CD4-positive, alpha-beta memory T cell (primary cell): Measurements from ENCODE around the gene CBX8. TPM values are rescaled to one million over a fixed set of nuclear protein-coding genes. Genes with fewer than 3 reads are reported as not detected.

Experiments used
- CTCF ChIA-PET: fragments of 350-600 bp; sonication (Branson Sonifier 250); formaldehyde crosslinking; loops from one replicate; lab custom pipeline; 2021; ENCODE audit warnings: inconsistent platforms; ENCODE audit not compliant: partially characterized antibody; lab: Charles Lee
- POLR2A ChIA-PET: fragments of 350-600 bp; sonication (Branson Sonifier 250); formaldehyde crosslinking; loops from one replicate; lab custom pipeline; 2021; ENCODE audit not compliant: partially characterized antibody; lab: Charles Lee
- DNase-seq, 5 donors: peaks; one replicate each; pipeline versions ENCODE4 v3.0.0 to v3.0.0-alpha.2; 2020 to 2022; ENCODE audit warnings: mixed read lengths in 1 of 5
- H3K27ac ChIP-seq: one replicate; pipeline ENCODE4 v1.7.0; 2013; ENCODE audit warnings: low read depth, low read length
- H3K27me3 ChIP-seq: 2 replicates; pipeline ENCODE4 v1.7.0; 2013; ENCODE audit warnings: mild to moderate bottlenecking, low read length, moderate library complexity; ENCODE audit not compliant: insufficient read depth
- H3K36me3 ChIP-seq: 2 replicates; pipeline ENCODE4 v1.7.0; 2013; ENCODE audit warnings: mild to moderate bottlenecking, low read length, moderate library complexity; ENCODE audit not compliant: insufficient read depth
- H3K4me1 ChIP-seq: 2 replicates; pipeline ENCODE4 v1.7.0; 2013; ENCODE audit warnings: mild to moderate bottlenecking, low read length, moderate library complexity; ENCODE audit not compliant: insufficient read depth
- H3K4me3 ChIP-seq, 2 donors: one replicate each; pipeline ENCODE4 v1.7.0; 2013; ENCODE audit warnings: low read length in 2 of 2, mild to moderate bottlenecking in 1 of 2
- H3K9me3 ChIP-seq, 2 donors: one replicate each; pipeline ENCODE4 v1.7.0; 2013; ENCODE audit warnings: low read length in 2 of 2, control low read depth in 1 of 2; ENCODE audit not compliant: control insufficient read depth in 1 of 2
- H3K27ac Mint-ChIP-seq, 7 donors: one replicate each; pipeline ENCODE4 v1.8.0; 2020 to 2021; ENCODE audit warnings: mixed read lengths in 7 of 7, mild to moderate bottlenecking in 6 of 7, inconsistent platforms in 3 of 7, moderate library complexity in 3 of 7
- H3K27me3 Mint-ChIP-seq, 2 donors: one replicate each; pipeline ENCODE4 v1.8.0; 2020 to 2021; ENCODE audit warnings: mixed read lengths in 2 of 2
- H3K36me3 Mint-ChIP-seq, 2 donors: one replicate each; pipeline ENCODE4 v1.8.0; 2020 to 2021; ENCODE audit warnings: mixed read lengths in 2 of 2, inconsistent platforms in 1 of 2, mild to moderate bottlenecking in 1 of 2
- H3K4me1 Mint-ChIP-seq, 4 donors: one replicate each; pipeline ENCODE4 v1.8.0; 2020 to 2021; ENCODE audit warnings: mixed read lengths in 4 of 4, mild to moderate bottlenecking in 1 of 4
- H3K4me3 Mint-ChIP-seq, 8 donors: one replicate each; pipeline ENCODE4 v1.8.0; 2020 to 2021; ENCODE audit warnings: mixed read lengths in 8 of 8, mild to moderate bottlenecking in 7 of 8, moderate library complexity in 6 of 8, inconsistent platforms in 3 of 8
- H3K9me3 Mint-ChIP-seq, 8 donors: one replicate each; pipeline ENCODE4 v1.8.0; 2020 to 2021; ENCODE audit warnings: mixed read lengths in 8 of 8, mild to moderate bottlenecking in 5 of 8, inconsistent platforms in 3 of 8, moderate library complexity in 1 of 8
- intact Hi-C: fragments of 100-400 bp; cut with micrococcal nuclease; formaldehyde crosslinking; loops from one replicate; pipeline ENCODE4 v1.15.1; 2023
- polyA plus RNA-seq, 2 donors: library from polyadenylated mRNA; unstranded; fragments of 300-500 nt; fragmentation: Illumina TruSeq; gene quantifications; one replicate each; pipeline ENCODE4 v1.2.3, GENCODE V29; 2021
- total RNA-seq, 2 experiments: library from RNA; stranded (reverse); gene quantifications; one replicate each; pipeline ENCODE4 v1.2.3, GENCODE V29; 2021

The CBX8 gene
- total and polyA plus RNA-seq, 4 experiments from 2014 or later, result 0.29 to 4.1 (median 1.6) TPM

DNA sequence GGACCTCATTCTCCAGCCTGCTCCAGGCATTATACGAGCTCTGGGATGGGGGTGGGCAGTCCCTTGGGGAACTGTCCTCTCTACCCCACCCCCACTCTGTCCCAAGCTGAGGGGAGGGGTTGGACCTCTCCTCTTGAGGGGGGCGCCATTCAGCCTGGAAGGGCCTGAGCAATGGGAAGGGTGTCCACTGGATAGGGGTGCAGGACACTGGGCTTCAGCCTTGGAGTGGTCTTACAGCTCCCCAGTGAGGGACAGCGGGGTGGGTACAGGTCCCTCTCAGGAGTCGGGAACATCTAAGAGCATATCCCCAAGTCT lies 9.5 kb upstream of the CBX8 start:
- no peak overlapping the region for H3K4me3 Mint-ChIP-seq
- H3K4me3 ChIP-seq, result no peak overlapping the region
- H3K27ac ChIP-seq, result no peak overlapping the region
- peaks cover 58 to 59% of the 10 kb centered on the region in 2 donors for H3K27me3 Mint-ChIP-seq
- peaks cover 0 to 28% (median 3%) of the 10 kb centered on the region in 8 donors for H3K9me3 Mint-ChIP-seq
- peaks cover 52% of the 10 kb centered on the region for H3K4me1 ChIP-seq
- H3K36me3 ChIP-seq, result no peaks in the 10 kb centered on the region
- intact Hi-C loops, result no loop called here
- no peak for DNase-seq
- peaks cover 2 to 5% of the 10 kb centered on the region in 2 donors for H3K36me3 Mint-ChIP-seq
- no peaks in the 10 kb centered on the region for H3K9me3 ChIP-seq
- H3K27ac Mint-ChIP-seq, result peak overlapping the region in 2 of 7 donors; percentile 47 to 81
- POLR2A ChIA-PET, result interaction anchor here (10.4 to 32.1 kb wide), 2 partner anchors 8 to 31 kb away, joined by 79 to 503 read pairs; partner anchors contain the start of genes CBX4 and CBX8
- CTCF ChIA-PET, result interaction anchor here (2.0 kb wide), 1 partner anchor 17 kb away, joined by 4 read pairs; no protein-coding TSS in a partner anchor
- peaks cover 8 to 47% (median 21%) of the 10 kb centered on the region in 4 donors for H3K4me1 Mint-ChIP-seq
- peaks cover 85% of the 10 kb centered on the region for H3K27me3 ChIP-seq

DNA sequence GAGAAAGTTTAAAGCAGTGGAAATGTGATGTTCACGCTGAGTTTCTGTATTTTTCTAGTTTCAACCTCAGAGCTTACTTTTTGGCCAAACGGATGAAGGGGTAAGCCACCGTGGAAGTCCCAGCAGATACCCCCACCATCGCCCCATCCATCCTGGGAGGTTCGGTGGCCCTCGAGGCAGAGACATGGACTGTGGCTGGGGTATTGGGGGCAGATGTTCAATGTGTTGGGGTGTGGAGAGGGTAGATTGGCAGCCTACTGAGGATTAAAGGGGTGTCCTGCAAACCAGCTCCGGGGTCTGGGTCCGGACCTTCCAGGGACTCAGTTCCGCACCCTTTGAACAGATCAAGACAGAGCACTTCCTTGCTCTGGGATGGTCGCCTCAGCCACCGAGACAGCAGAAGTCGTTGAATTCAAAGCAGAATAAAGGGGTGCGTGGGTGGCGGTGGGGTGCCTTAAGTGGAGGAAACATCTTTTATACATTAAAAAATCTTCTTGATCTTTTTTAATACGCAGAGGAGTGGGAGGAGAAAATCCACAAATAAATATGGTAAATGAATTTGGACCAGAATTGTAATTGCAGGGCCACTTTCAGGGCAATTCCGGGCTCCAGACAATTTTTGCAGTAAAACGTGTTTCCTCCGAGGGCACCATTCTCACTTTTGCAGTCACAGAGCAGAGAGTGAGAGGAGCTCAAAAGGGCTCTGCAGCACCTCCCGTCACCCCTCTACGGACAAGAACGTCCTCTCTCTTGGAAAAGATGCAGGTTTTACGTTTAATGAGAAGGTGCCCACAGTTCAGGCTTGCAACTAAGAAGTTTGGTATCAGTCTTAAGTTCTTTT lies 8.2 kb upstream of the CBX8 start:
- peaks cover 92% of the 10 kb centered on the region for H3K27me3 ChIP-seq
- H3K27ac ChIP-seq, result no peak overlapping the region
- no peaks in the 10 kb centered on the region for H3K36me3 ChIP-seq
- peaks cover 10 to 48% (median 21%) of the 10 kb centered on the region in 4 donors for H3K4me1 Mint-ChIP-seq
- peak overlapping the region in 5 of 7 donors; percentile 7 to 89 (median 60) for H3K27ac Mint-ChIP-seq
- H3K9me3 ChIP-seq, result no peaks in the 10 kb centered on the region
- H3K4me3 Mint-ChIP-seq, result peak overlapping the region; percentile 28 to 87 (median 68)
- intact Hi-C loops, result no loop called here
- no peak overlapping the region for H3K4me3 ChIP-seq
- peaks cover 0 to 30% (median 3%) of the 10 kb centered on the region in 8 donors for H3K9me3 Mint-ChIP-seq
- H3K36me3 Mint-ChIP-seq, result peaks cover 4 to 5% of the 10 kb centered on the region in 2 donors
- peaks cover 58 to 62% of the 10 kb centered on the region in 2 donors for H3K27me3 Mint-ChIP-seq
- H3K4me1 ChIP-seq, result peaks cover 53% of the 10 kb centered on the region
- no peak for DNase-seq
- ChIA-PET CTCF (interaction anchor here (0.9 to 2.8 kb wide), 4 partner anchors 16 to 63 kb away, joined by 3 to 7 read pairs (median 4); no protein-coding TSS in a partner anchor), POLR2A (interaction anchor here (0.6 to 32.1 kb wide), 5 partner anchors 7 to 192 kb away, joined by 3 to 503 read pairs (median 8); partner anchors contain the start of genes CBX4 and CBX8)

DNA sequence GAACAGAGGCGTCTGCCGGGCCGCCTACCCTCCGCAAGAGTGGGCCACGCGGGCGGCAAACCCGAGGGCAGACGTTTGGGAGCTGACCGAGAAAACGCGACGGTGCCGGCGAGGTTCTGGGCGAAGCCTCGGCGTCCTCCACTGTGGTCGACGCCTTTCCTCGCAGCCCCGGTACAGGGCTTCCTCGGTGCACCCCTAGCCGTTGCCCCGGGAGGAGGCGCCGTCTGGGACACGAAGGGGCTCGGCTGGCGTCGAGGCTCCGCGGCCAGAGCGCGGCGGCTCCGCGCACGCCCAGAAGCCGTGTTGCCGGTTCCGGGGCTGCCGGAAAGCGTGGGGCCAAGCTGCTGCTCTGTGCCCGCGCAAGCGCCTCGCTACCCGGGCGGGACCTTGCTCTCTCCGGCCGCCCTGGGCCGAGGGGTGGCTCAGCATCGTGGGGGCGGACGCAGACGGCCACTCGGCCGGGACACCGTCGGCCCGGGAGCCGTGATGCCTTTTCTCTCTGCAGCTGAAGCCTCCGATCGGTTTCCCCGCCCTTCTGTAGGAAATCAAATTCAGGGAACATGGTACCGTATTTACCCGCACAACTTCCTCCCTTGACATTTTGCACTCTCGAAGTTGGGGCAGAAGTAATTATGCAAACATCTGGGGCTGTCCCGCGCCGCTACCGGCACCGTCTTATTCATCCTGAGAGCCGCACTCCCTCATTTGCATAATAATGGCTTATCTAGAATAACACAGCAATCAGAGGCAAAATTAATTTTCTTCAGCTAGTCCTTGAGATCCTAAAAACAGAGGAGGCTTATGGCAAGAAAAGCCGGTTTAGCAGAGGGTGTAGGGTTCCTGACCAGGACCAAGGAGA lies 7.3 kb upstream of the CBX8 start:
- peak overlapping the region in 6 of 7 donors; percentile 2 to 89 (median 46) for H3K27ac Mint-ChIP-seq
- H3K4me3 Mint-ChIP-seq, result peak overlapping the region; percentile 21 to 87 (median 68)
- Histone ChIP-seq H3K27ac (no peak overlapping the region), H3K27me3 (peaks cover 98% of the 10 kb centered on the region), H3K4me1 (peaks cover 59% of the 10 kb centered on the region), H3K9me3 (no peaks in the 10 kb centered on the region), H3K4me3 (no peak overlapping the region), H3K36me3 (no peaks in the 10 kb centered on the region)
- H3K4me1 Mint-ChIP-seq, result peaks cover 17 to 56% (median 29%) of the 10 kb centered on the region in 4 donors
- intact Hi-C loops, result no loop called here
- H3K9me3 Mint-ChIP-seq, result peaks cover 0 to 33% (median 5%) of the 10 kb centered on the region in 8 donors
- DNase-seq, result peak in 2 of 5 donors; percentile 52 to 59
- ChIA-PET CTCF (interaction anchor here (0.9 to 2.8 kb wide), 3 partner anchors 36 to 62 kb away, joined by 3 to 7 read pairs (median 4); no protein-coding TSS in a partner anchor), POLR2A (interaction anchor here (1.0 to 32.1 kb wide), 5 partner anchors 9 to 298 kb away, joined by 3 to 503 read pairs (median 3); partner anchors contain the start of genes CBX4 and GAA)
- peaks cover 66 to 68% of the 10 kb centered on the region in 2 donors for H3K27me3 Mint-ChIP-seq
- H3K36me3 Mint-ChIP-seq, result peaks cover 5 to 6% of the 10 kb centered on the region in 2 donors

DNA sequence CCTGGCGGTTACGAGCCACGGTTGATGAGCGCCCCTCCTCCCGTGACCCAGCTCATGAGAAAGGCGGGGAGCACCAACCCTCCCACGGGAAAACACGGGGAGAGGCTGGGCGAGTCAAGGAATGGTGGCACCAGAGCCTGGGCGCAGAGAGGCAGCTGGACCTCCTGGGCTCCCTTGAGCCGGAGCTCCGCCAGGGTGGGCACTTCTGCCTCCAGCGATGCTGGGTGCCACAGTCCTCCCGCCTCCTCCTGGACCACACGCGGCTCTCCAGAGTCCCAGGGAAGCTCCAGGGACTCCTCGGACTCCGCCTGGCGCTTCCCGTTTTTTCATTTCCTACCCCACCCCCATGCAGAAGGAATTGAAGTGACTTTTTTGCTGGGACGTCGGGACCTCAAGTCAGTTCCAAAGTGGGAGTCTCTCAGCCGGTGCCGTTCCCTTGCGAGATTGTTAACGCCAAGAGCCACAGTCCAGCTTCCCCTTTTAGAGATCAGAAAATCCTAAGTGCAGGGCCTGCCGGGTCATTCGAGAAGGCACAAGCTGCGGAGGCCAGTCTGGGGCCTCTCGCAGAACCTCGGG lies 6.6 kb upstream of the CBX8 start:
- H3K4me1 ChIP-seq, result peaks cover 65% of the 10 kb centered on the region
- intact Hi-C loops, result no loop called here
- H3K27ac Mint-ChIP-seq, result peak overlapping the region in 2 of 7 donors; percentile 31 to 54
- no peak overlapping the region for H3K4me3 ChIP-seq
- peaks cover 17 to 56% (median 32%) of the 10 kb centered on the region in 4 donors for H3K4me1 Mint-ChIP-seq
- peak overlapping the region in 2 of 8 donors; percentile 21 to 63 for H3K4me3 Mint-ChIP-seq
- no peaks in the 10 kb centered on the region for H3K9me3 ChIP-seq
- POLR2A ChIA-PET, result interaction anchor here (1.0 to 32.1 kb wide), 5 partner anchors 9 to 298 kb away, joined by 3 to 503 read pairs (median 3); partner anchors contain the start of genes CBX4 and GAA
- CTCF ChIA-PET, result interaction anchor here (1.8 to 2.8 kb wide), 2 partner anchors 37 to 58 kb away, joined by 4 to 7 read pairs; no protein-coding TSS in a partner anchor
- H3K27me3 Mint-ChIP-seq, result peaks cover 61 to 63% of the 10 kb centered on the region in 2 donors
- H3K36me3 ChIP-seq, result no peaks in the 10 kb centered on the region
- H3K36me3 Mint-ChIP-seq, result peaks cover 5 to 6% of the 10 kb centered on the region in 2 donors
- H3K27ac ChIP-seq, result no peak overlapping the region
- H3K9me3 Mint-ChIP-seq, result peaks cover 0 to 33% (median 5%) of the 10 kb centered on the region in 8 donors
- H3K27me3 ChIP-seq, result peaks cover 98% of the 10 kb centered on the region
- DNase-seq, result no peak

DNA sequence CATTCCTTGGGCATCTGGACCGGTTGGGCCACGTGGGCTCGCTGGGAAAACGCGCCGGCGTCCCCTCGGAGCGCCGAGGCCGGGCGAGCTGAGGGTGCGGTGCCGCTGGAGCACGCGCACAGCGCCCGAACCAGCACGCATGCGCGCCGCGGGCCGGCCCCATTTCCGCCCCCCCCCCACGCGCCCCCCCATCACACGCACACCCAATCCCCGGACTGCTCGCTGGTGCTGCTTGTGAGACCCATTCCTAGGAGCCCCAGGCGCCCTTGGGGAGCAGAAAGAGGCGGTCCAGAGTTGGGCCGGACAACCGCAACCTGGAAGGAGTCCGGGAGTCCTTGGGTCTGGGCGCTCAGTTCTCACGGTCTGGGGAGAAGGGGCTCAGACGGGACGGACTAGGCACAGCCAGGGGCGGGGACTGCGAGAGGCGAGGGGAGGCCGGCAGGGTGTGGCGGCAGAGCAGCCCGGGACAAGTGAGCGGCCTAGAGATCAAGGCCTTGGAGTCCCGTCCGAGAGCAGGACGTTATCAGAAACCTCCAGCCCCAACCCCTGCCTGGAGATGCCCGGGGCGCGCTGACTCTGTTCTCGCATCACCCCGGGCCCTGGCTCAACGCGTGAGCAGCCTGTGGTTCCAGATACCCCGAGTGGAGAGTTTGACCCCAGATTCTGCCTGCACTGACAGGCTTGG lies 6.0 kb upstream of the CBX8 start:
- H3K9me3 ChIP-seq, result no peaks in the 10 kb centered on the region
- Mint-ChIP-seq H3K4me1 (peaks cover 19 to 55% (median 33%) of the 10 kb centered on the region in 4 donors), H3K27ac (peak overlapping the region in 2 of 7 donors; percentile 12 to 78), H3K27me3 (peaks cover 58 to 61% of the 10 kb centered on the region in 2 donors), H3K9me3 (peaks cover 0 to 33% (median 5%) of the 10 kb centered on the region in 8 donors), H3K36me3 (peaks cover 5 to 6% of the 10 kb centered on the region in 2 donors), H3K4me3 (peak overlapping the region in 3 of 8 donors; percentile 20 to 41 (median 21))
- H3K36me3 ChIP-seq, result no peaks in the 10 kb centered on the region
- peaks cover 94% of the 10 kb centered on the region for H3K27me3 ChIP-seq
- ChIA-PET POLR2A (interaction anchor here (1.3 to 32.1 kb wide), 2 partner anchors 11 to 35 kb away, joined by 3 to 503 read pairs; partner anchors contain the start of gene CBX4), CTCF (interaction anchor here (2.8 kb wide), 1 partner anchor 37 kb away, joined by 7 read pairs; no protein-coding TSS in a partner anchor)
- intact Hi-C loops, result no loop called here
- H3K4me3 ChIP-seq, result no peak overlapping the region
- no peak for DNase-seq
- no peak overlapping the region for H3K27ac ChIP-seq
- peaks cover 72% of the 10 kb centered on the region for H3K4me1 ChIP-seq
